K562 (cell line): Measurements from ENCODE around the gene CUL9. TPM values are rescaled to one million over a fixed set of nuclear protein-coding genes. Genes with fewer than 3 reads are reported as not detected.

ENCODE experiments used
- CHD1 ChIP-seq: fragments of 200-600 bp; sonication (generic); IDR thresholded peaks from one replicate; pipeline ENCODE4 v1.6.1; 2012; ENCODE audit warnings: mild to moderate bottlenecking, moderate library complexity, low read length, inconsistent platforms
- NR2C1 ChIP-seq, 2 experiments: fragments of 450-650 bp; IDR thresholded peaks; 2 replicates each; pipeline ENCODE4 v1.6.1; 2017; ENCODE audit warnings: mild to moderate bottlenecking in 2 of 2, antibody characterized with exemption in 1 of 2, inconsistent platforms in 1 of 2, missing compliant biosample characterization in 1 of 2, missing genetic modification characterization in 1 of 2
- SAFB2 ChIP-seq: fragments of 200-400 bp; formaldehyde crosslinking; IDR thresholded peaks from 2 replicates; pipeline ENCODE4 v1.6.1; 2018; ENCODE audit warnings: borderline replicate concordance, low read length, low read depth, moderate library complexity; ENCODE audit not compliant: severe bottlenecking
- TAL1 ChIP-seq: fragments of 450-650 bp; IDR thresholded peaks from 2 replicates; pipeline ENCODE4 v1.6.1; 2016; ENCODE audit warnings: mild to moderate bottlenecking
- TARDBP ChIP-seq: fragments of 450-650 bp; IDR thresholded peaks from 2 replicates; pipeline ENCODE4 v1.6.1; 2016
- ZNF561 ChIP-seq: fragments of 450-650 bp; formaldehyde crosslinking; conservative IDR thresholded peaks from 2 replicates; pipeline ENCODE4 v1.4.0; 2020; ENCODE audit warnings: mild to moderate bottlenecking, moderate library complexity
- polyA plus RNA-seq, 8 experiments: library from polyadenylated mRNA; depleted of rRNA in 4 of 8; stranded (reverse) in 5 of 8; unstranded in 3 of 8; fragments of >200 nt; fragmentation: Nextera tagmentation in 2 of 8; fragmentation: Illumina TruSeq in 1 of 8; extraction: Ambion mirVana in 2 of 8; extraction: Trizol in 1 of 8; gene quantifications; 2 replicates each; pipeline versions ENCODE4 v1.2.1 to v1.2.3, GENCODE V29; 2011 to 2014; ENCODE audit warnings: inconsistent platforms in 1 of 8, missing spikeins in 1 of 8
- total RNA-seq, 7 experiments: library from RNA; depleted of rRNA in 6 of 7; stranded (reverse); fragments of >200 nt in 6 of 7; fragmentation: Illumina TruSeq in 2 of 7; extraction: Trizol in 2 of 7; gene quantifications; 2 replicates each; pipeline versions ENCODE4 v1.2.1 to v1.2.3, GENCODE V29; 2011 to 2021; ENCODE audit warnings: low replicate concordance in 1 of 7
- TF ChIP-seq, protein P1 (sequence below): fragments of 250-450 bp; sonication (Bioruptor Pico); IDR thresholded peaks from 2 replicates; pipeline ENCODE4 v1.5.0; 2021; ENCODE audit warnings: mild to moderate bottlenecking, moderate library complexity
- TF ChIP-seq, protein P2 (sequence below), 2 experiments: IDR thresholded peaks; 2 replicates each; pipeline ENCODE4 v1.6.1; 2012; ENCODE audit warnings: improper control_type of control experiment in 2 of 2, low read depth in 2 of 2, low read length in 2 of 2, borderline replicate concordance in 1 of 2
- TF ChIP-seq, protein P3 (sequence below): fragments of 450-650 bp; IDR thresholded peaks from 2 replicates; pipeline ENCODE4 v1.6.1; 2017; ENCODE audit warnings: antibody characterized with exemption, mild to moderate bottlenecking
- TF ChIP-seq, protein P4 (sequence below): fragments of 250-450 bp; sonication (Bioruptor Pico); IDR thresholded peaks from 2 replicates; pipeline ENCODE4 v1.5.0; 2022; ENCODE audit warnings: mild to moderate bottlenecking

Gene CUL9
- total and polyA plus RNA-seq, 9 of the 15 experiments (the other 6 are each of a cell fraction or from before 2014, with no cell fraction given): 0.50 to 20.7 (median 6.6) TPM

GRCh38 chr6:43171707-43172103 is 10.3 kb upstream of the CUL9 start (continued):
- no peak for TF ChIP-seq NR2C1 (IDR thresholded peaks at IDR 0.05)
- TF ChIP-seq NR2C1 (tag; IDR thresholded peaks at IDR 0.05): no peak
- TF ChIP-seq SAFB2: no peak
- TF ChIP-seq CHD1: peak; percentile 13
- TF ChIP-seq TARDBP: no peak
- TF ChIP-seq ZNF561: no peak
- TF ChIP-seq, protein P1, sequence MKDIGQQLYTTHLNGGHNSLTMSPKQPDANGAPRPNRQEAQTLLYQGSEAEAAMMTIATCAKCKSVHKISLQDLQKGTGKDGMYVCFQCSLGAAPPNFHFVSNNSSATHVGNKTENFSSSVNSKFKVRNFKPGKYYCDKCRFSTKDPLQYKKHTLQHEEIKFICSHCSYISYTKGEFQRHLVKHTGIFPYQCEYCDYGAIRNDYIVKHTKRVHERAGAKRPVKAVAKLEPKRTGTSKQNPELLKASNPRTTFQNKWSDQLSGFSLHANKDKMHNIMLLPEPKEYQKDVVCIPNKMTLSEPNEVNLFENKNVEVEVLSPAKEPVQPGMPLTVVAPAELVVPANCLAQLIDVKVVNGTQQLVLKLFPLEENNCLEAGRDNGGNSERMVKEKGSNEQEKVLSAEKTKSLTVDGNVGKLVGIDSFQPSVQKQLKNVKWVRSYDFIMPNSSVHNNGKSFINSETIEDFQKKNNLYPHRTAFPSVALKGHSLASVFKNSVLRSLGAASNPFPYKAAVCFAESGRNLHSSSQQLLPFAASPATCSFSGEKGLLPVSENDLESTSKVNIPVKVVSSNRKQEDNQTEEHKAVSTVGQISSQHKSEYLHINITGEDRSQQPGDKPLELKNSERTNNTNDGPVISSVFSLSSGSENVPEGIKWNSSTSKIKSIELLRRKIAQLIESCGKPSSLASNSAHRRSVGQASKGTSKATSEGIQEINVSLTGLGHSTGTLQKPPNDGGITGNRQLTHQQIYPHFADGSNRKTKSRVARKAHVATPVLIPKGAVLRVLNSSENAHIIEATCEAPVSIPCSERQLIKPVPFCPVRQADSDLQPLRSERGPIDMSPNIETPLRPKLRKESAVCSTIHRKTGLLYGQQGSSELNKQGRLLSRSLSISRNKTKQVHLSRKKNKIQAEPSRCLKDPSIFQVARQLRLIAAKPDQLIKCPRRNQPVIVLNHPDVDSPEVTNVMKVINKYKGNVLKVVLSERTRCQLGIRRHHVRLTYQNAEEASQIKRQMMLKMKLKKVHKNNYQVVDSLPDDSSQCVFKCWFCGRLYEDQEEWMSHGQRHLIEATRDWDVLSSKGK: no peak
- no peak for TF ChIP-seq TAL1
- TF ChIP-seq, protein P2, sequence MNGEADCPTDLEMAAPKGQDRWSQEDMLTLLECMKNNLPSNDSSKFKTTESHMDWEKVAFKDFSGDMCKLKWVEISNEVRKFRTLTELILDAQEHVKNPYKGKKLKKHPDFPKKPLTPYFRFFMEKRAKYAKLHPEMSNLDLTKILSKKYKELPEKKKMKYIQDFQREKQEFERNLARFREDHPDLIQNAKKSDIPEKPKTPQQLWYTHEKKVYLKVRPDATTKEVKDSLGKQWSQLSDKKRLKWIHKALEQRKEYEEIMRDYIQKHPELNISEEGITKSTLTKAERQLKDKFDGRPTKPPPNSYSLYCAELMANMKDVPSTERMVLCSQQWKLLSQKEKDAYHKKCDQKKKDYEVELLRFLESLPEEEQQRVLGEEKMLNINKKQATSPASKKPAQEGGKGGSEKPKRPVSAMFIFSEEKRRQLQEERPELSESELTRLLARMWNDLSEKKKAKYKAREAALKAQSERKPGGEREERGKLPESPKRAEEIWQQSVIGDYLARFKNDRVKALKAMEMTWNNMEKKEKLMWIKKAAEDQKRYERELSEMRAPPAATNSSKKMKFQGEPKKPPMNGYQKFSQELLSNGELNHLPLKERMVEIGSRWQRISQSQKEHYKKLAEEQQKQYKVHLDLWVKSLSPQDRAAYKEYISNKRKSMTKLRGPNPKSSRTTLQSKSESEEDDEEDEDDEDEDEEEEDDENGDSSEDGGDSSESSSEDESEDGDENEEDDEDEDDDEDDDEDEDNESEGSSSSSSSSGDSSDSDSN (IDR thresholded peaks at IDR 0.05; ENCODE audit: borderline replicate concordance in 1 of 2, low read depth in 2 of 2, low read length in 2 of 2): 0 out of 4 replicates have a peak, but pooled peaks have one; percentile 9
- TF ChIP-seq, protein P3, sequence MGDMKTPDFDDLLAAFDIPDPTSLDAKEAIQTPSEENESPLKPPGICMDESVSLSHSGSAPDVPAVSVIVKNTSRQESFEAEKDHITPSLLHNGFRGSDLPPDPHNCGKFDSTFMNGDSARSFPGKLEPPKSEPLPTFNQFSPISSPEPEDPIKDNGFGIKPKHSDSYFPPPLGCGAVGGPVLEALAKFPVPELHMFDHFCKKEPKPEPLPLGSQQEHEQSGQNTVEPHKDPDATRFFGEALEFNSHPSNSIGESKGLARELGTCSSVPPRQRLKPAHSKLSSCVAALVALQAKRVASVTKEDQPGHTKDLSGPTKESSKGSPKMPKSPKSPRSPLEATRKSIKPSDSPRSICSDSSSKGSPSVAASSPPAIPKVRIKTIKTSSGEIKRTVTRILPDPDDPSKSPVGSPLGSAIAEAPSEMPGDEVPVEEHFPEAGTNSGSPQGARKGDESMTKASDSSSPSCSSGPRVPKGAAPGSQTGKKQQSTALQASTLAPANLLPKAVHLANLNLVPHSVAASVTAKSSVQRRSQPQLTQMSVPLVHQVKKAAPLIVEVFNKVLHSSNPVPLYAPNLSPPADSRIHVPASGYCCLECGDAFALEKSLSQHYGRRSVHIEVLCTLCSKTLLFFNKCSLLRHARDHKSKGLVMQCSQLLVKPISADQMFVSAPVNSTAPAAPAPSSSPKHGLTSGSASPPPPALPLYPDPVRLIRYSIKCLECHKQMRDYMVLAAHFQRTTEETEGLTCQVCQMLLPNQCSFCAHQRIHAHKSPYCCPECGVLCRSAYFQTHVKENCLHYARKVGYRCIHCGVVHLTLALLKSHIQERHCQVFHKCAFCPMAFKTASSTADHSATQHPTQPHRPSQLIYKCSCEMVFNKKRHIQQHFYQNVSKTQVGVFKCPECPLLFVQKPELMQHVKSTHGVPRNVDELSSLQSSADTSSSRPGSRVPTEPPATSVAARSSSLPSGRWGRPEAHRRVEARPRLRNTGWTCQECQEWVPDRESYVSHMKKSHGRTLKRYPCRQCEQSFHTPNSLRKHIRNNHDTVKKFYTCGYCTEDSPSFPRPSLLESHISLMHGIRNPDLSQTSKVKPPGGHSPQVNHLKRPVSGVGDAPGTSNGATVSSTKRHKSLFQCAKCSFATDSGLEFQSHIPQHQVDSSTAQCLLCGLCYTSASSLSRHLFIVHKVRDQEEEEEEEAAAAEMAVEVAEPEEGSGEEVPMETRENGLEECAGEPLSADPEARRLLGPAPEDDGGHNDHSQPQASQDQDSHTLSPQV: 0 out of 2 replicates have a peak, but pooled peaks have one; percentile 60
- TF ChIP-seq, protein P4, sequence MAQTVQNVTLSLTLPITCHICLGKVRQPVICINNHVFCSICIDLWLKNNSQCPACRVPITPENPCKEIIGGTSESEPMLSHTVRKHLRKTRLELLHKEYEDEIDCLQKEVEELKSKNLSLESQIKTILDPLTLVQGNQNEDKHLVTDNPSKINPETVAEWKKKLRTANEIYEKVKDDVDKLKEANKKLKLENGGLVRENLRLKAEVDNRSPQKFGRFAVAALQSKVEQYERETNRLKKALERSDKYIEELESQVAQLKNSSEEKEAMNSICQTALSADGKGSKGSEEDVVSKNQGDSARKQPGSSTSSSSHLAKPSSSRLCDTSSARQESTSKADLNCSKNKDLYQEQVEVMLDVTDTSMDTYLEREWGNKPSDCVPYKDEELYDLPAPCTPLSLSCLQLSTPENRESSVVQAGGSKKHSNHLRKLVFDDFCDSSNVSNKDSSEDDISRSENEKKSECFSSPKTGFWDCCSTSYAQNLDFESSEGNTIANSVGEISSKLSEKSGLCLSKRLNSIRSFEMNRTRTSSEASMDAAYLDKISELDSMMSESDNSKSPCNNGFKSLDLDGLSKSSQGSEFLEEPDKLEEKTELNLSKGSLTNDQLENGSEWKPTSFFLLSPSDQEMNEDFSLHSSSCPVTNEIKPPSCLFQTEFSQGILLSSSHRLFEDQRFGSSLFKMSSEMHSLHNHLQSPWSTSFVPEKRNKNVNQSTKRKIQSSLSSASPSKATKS (CRISPR knock-in tag): no peak
